ENCODE data around the gene ZNF394.

GRCh38 chr7:99499721-99500636 is at the start of gene ZNF394:
- TF ChIP-seq CTCF (conservative IDR thresholded peaks at IDR 0.05; ENCODE audit: low read length) (no peak), EZH2phosphoT487 (IDR thresholded peaks at IDR 0.05; ENCODE audit: borderline replicate concordance, low read depth, low read length) (no peak)

Measured in OCI-LY7 (cell line).